Vagina (tissue), 2 donors: ENCODE results near the gene LY6G5C.

Source experiments
- CTCF ChIP-seq, 3 experiments: fragments of 450-650 bp in 2 of 3; fragments of 200-600 bp in 1 of 3; sonication (generic) in 1 of 3; IDR thresholded peaks; one replicate each; pipeline ENCODE4 v1.5.1; 2017 to 2019; ENCODE audit warnings: antibody characterized with exemption in 3 of 3, mild to moderate bottlenecking in 2 of 3, moderate library complexity in 2 of 3
- POLR2A ChIP-seq, 2 donors: fragments of 450-650 bp; IDR thresholded peaks; one replicate each; pipeline ENCODE4 v1.6.1; 2017; ENCODE audit warnings: antibody characterized with exemption in 2 of 2, mild to moderate bottlenecking in 2 of 2, moderate library complexity in 2 of 2
- POLR2AphosphoS5 ChIP-seq, 2 donors: sonication (generic); formaldehyde crosslinking; IDR thresholded peaks; one replicate each; pipeline ENCODE4 v1.9.0; 2017; ENCODE audit warnings: antibody characterized with exemption in 2 of 2, mild to moderate bottlenecking in 2 of 2, low read depth in 1 of 2; ENCODE audit not compliant: insufficient read depth in 1 of 2

- no peak for TF ChIP-seq CTCF (IDR thresholded peaks at IDR 0.05)
- TF ChIP-seq POLR2A (IDR thresholded peaks at IDR 0.05), result no peak
- no peak for TF ChIP-seq POLR2AphosphoS5 (IDR thresholded peaks at IDR 0.05; ENCODE audit: insufficient read depth in 1 of 2, low read depth in 1 of 2)
Observed at GRCh38 chr6:31690231-31691077, 9.6 kb upstream of the LY6G5C start.
